Mesothelial cell of epicardium (in vitro differentiated cells): ENCODE data around the gene TYSND1. TPM values are rescaled to one million over a fixed set of nuclear protein-coding genes. Genes with fewer than 3 reads are reported as not detected.

Experiments
- DNase-seq, 2 experiments: peaks; one replicate each; pipeline ENCODE4 v3.0.0; 2021; ENCODE audit warnings: low spot score in 2 of 2; ENCODE audit not compliant: unreplicated experiment in 2 of 2
- H3K27ac Mint-ChIP-seq: 2 replicates; pipeline ENCODE4 v1.8.0; 2021; ENCODE audit warnings: mixed read lengths
- H3K27me3 Mint-ChIP-seq: 2 replicates; pipeline ENCODE4 v1.8.0; 2021; ENCODE audit warnings: low read depth, mixed read lengths
- H3K36me3 Mint-ChIP-seq: 2 replicates; pipeline ENCODE4 v1.8.0; 2021; ENCODE audit warnings: mixed read lengths
- H3K4me1 Mint-ChIP-seq: 2 replicates; pipeline ENCODE4 v1.8.0; 2021; ENCODE audit warnings: mixed read lengths
- H3K4me3 Mint-ChIP-seq: 2 replicates; pipeline ENCODE4 v1.8.0; 2021; ENCODE audit warnings: mild to moderate bottlenecking, moderate library complexity, mixed read lengths
- H3K9me3 Mint-ChIP-seq: 2 replicates; pipeline ENCODE4 v1.8.0; 2021; ENCODE audit warnings: mixed read lengths
- total RNA-seq: library from RNA; stranded (reverse); gene quantifications from 3 replicates; pipeline ENCODE4 v1.2.1, GENCODE V29; 2021
- TF ChIP-seq, protein P1 (sequence below): fragments of 200-600 bp; sonication (generic); IDR thresholded peaks from one replicate; pipeline ENCODE4 v1.5.0; 2021; ENCODE audit warnings: antibody characterized with exemption; ENCODE audit not compliant: unreplicated experiment

The TYSND1 gene
- total RNA-seq, 1 donor from 2014 or later = 19.9 TPM

DNA sequence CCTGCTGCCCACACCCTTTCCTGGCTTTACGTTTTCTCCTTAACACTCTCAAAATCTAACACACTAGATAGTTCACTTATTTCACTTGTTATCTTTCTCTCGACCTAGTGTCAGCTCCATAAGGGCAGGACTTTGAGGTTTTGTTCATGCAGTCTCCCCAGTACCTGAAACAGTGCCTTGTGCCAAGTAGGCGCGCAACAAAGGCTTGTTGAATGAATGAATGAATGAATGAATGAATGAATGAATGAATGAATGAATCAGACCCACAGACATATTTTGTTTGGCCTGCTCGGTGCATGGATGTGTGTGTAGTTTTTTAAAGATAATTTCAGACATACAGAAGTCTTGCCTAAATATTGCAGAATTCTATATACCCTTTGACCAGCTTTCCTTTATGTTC is 6.2 kb downstream of the TYSND1 start:
- H3K4me3 Mint-ChIP-seq = no peak overlapping the region
- TF ChIP-seq, protein P1, sequence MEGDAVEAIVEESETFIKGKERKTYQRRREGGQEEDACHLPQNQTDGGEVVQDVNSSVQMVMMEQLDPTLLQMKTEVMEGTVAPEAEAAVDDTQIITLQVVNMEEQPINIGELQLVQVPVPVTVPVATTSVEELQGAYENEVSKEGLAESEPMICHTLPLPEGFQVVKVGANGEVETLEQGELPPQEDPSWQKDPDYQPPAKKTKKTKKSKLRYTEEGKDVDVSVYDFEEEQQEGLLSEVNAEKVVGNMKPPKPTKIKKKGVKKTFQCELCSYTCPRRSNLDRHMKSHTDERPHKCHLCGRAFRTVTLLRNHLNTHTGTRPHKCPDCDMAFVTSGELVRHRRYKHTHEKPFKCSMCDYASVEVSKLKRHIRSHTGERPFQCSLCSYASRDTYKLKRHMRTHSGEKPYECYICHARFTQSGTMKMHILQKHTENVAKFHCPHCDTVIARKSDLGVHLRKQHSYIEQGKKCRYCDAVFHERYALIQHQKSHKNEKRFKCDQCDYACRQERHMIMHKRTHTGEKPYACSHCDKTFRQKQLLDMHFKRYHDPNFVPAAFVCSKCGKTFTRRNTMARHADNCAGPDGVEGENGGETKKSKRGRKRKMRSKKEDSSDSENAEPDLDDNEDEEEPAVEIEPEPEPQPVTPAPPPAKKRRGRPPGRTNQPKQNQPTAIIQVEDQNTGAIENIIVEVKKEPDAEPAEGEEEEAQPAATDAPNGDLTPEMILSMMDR = no peak
- peaks cover 6% of the 10 kb centered on the region for H3K36me3 Mint-ChIP-seq
- peaks cover 7% of the 10 kb centered on the region for H3K4me1 Mint-ChIP-seq
- no peak for DNase-seq
- no peak overlapping the region for H3K27ac Mint-ChIP-seq
- no peaks in the 10 kb centered on the region for H3K27me3 Mint-ChIP-seq
- H3K9me3 Mint-ChIP-seq = no peaks in the 10 kb centered on the region

DNA sequence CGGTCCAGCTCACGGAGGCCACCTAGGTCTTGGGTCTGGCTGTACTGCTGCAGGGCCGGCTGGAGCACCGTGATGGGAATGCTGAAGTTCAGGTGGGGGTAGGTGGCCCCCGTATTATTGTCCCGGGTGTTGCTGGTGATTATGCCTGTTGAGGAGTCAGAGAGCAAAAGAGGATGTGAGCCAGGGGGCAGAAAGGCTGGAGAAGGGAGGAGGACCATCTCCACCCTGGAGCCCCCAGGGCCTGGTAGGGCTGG is 6.6 kb downstream of the TYSND1 start:
- no peaks in the 10 kb centered on the region for H3K9me3 Mint-ChIP-seq
- TF ChIP-seq, protein P1 = no peak
- H3K4me3 Mint-ChIP-seq = no peak overlapping the region
- DNase-seq = no peak
- H3K27ac Mint-ChIP-seq = no peak overlapping the region
- peaks cover 6% of the 10 kb centered on the region for H3K36me3 Mint-ChIP-seq
- no peaks in the 10 kb centered on the region for H3K27me3 Mint-ChIP-seq
- peaks cover 7% of the 10 kb centered on the region for H3K4me1 Mint-ChIP-seq

DNA sequence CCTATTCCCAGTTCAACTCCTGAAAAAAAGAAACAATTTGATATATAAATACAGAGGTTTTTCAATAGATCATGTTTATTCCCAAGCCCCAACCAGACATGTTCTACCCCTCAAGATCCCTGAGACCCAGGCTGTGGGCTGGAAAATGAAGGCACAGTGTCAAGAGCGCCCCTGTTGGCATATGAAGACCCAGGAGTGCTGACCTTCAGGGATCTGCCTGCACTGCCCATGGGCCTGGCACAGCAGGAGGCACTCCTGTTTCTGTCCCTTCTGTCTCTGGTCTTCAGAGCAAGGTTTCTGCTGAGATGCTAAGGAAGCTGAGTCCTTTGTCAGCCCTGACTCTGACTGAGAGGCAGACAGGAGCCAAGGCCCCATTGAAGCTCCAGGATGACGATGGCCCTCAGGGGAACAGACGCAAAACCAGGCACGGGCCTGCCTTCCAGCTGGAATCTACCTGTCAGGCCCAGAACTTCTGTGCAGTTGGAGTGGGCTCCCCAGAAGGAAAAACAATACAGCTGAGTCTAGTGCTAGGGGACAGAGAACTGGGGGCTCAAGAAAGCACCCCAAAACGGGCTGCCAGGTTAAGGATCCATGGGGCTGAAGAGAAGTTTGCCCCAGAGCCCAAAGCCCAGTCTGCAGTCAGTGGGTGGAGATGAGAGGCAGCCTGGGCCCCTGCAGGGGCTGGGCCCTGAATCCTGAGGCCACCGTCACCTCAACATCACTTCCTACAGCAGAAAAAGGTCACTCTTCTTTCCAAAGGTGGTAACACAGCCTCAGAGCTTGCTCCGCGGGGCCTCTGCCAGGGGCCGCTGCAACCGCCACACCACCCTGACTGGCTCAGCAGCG is 7.1 kb downstream of the TYSND1 start:
- Mint-ChIP-seq H3K36me3 (peaks cover 6% of the 10 kb centered on the region), H3K4me3 (no peak overlapping the region), H3K27me3 (no peaks in the 10 kb centered on the region), H3K4me1 (peaks cover 3% of the 10 kb centered on the region), H3K27ac (no peak overlapping the region), H3K9me3 (no peaks in the 10 kb centered on the region)
- no peak for DNase-seq
- TF ChIP-seq, protein P1 = no peak

DNA sequence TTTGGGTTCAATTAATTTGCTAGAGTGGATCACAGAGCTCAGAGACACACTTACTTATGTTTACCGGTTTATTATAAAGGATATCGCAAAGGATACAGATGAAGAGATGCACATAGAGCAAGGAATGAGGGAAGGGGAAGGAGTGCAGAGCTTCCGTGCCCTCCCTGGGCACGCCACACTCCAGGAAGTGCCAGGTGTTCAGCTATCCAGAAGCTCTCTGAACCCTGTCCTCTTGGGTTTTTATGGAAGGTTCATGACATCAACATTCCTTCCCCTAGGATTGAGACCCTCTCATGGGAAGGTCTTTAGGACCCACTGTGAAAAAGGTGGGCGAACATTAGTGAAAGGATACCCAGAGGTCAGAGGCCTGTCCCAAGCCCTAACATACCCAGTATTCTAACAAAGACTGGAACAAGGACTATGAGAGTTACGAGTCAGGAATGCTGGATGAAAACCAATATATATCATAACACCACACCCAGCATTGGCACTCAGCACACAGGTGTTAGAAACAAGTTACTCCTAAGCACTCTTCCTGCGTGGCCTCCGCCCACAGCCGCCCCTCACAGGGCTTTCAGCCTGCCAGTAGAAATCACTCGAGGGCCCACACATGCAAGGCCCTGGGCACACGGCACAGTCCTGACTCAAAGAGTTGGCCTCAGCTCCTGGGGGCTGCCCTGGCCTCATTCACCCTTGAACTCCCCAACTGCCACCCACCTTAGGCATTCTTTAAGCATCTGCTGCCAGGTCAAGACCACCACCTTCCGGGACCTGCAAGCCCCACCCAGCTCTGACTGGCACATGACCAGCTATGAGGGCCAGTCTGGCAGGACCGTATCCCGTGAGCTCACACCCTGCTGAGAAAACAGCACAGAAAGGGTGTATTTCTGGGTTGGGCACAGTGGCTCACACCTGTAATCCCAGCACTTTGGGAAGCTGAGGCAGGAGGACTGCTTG is 8.3 kb downstream of the TYSND1 start:
- no peak for DNase-seq
- Mint-ChIP-seq H3K4me1 (peaks cover under 1% of the 10 kb centered on the region), H3K36me3 (peaks cover 6% of the 10 kb centered on the region), H3K9me3 (no peaks in the 10 kb centered on the region), H3K27ac (no peak overlapping the region), H3K4me3 (no peak overlapping the region), H3K27me3 (no peaks in the 10 kb centered on the region)
- TF ChIP-seq, protein P1 = no peak

DNA sequence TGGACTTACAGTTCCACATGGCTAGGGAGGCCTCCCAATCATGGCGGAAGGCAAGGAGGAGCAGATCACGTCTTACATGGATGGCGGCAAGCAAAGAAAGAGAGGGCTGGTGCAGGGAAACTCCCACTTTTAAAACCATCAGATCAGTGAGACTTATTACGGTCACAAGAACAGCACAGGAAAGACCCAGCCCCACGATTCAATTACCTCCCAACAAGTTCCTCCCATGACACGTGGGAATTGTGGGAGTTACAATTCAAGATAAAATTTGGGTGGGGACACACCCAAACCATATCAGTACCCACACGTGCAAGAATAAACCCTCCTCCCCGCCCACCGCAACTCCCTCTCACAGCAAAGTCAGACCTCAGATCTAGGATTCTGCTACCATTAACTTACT is 9.4 kb downstream of the TYSND1 start:
- H3K4me1 Mint-ChIP-seq = peaks cover 7% of the 10 kb centered on the region
- H3K36me3 Mint-ChIP-seq = peaks cover 4% of the 10 kb centered on the region
- H3K4me3 Mint-ChIP-seq = no peak overlapping the region
- H3K27me3 Mint-ChIP-seq = no peaks in the 10 kb centered on the region
- H3K27ac Mint-ChIP-seq = no peak overlapping the region
- no peaks in the 10 kb centered on the region for H3K9me3 Mint-ChIP-seq
- TF ChIP-seq, protein P1 = no peak
- DNase-seq = no peak
